GM06990 (cell line): ENCODE measurements around the gene ITIH1.

Experiments
- DNase-seq: peaks from one replicate; pipeline ENCODE4 v3.0.0-alpha.2; 2011; ENCODE audit not compliant: insufficient read length; ENCODE audit errors: extremely low read depth
- H3K27me3 ChIP-seq: replicated peaks from 2 replicates; pipeline ENCODE4 v1.6.0; 2011; ENCODE audit warnings: low read length; ENCODE audit not compliant: control insufficient read depth, insufficient read depth
- H3K36me3 ChIP-seq: 2 replicates; pipeline ENCODE4 v1.5.1; 2011; ENCODE audit warnings: low read length; ENCODE audit not compliant: control insufficient read depth, insufficient read depth
- H3K4me3 ChIP-seq: replicated peaks from 2 replicates; pipeline ENCODE4 v1.5.1; 2011; ENCODE audit warnings: low read depth, mild to moderate bottlenecking, control low read depth, low read length
- TF ChIP-seq, protein P1 (sequence below): IDR thresholded peaks from 2 replicates; pipeline ENCODE4 v1.5.1; 2011; ENCODE audit warnings: low read length, control low read depth, mild to moderate bottlenecking, inconsistent platforms; ENCODE audit not compliant: insufficient read depth, poor library complexity, severe bottlenecking

ITIH1 gene

DNA sequence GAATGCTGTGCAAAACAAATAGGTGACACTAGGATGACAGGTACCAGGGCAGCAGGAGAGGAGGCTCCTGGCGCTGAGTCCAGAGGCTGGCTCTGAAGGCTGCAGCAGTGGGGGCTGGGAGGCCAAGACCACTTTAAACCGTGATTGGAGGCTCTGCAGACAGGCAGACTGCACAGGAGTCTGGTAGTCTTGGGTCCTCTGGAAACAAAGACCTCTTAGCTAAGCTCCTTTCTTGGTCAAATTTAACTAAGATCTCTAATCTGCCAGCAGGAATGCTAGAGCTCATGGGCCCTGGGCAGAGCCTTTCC lies 61.8 kb downstream of the ITIH1 start:
- H3K27me3 ChIP-seq = no peaks in the 10 kb centered on the region
- DNase-seq = no peak
- H3K36me3 ChIP-seq = peaks cover 18% of the 10 kb centered on the region
- H3K4me3 ChIP-seq = no peak overlapping the region
- TF ChIP-seq, protein P1, sequence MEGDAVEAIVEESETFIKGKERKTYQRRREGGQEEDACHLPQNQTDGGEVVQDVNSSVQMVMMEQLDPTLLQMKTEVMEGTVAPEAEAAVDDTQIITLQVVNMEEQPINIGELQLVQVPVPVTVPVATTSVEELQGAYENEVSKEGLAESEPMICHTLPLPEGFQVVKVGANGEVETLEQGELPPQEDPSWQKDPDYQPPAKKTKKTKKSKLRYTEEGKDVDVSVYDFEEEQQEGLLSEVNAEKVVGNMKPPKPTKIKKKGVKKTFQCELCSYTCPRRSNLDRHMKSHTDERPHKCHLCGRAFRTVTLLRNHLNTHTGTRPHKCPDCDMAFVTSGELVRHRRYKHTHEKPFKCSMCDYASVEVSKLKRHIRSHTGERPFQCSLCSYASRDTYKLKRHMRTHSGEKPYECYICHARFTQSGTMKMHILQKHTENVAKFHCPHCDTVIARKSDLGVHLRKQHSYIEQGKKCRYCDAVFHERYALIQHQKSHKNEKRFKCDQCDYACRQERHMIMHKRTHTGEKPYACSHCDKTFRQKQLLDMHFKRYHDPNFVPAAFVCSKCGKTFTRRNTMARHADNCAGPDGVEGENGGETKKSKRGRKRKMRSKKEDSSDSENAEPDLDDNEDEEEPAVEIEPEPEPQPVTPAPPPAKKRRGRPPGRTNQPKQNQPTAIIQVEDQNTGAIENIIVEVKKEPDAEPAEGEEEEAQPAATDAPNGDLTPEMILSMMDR = no peak

DNA sequence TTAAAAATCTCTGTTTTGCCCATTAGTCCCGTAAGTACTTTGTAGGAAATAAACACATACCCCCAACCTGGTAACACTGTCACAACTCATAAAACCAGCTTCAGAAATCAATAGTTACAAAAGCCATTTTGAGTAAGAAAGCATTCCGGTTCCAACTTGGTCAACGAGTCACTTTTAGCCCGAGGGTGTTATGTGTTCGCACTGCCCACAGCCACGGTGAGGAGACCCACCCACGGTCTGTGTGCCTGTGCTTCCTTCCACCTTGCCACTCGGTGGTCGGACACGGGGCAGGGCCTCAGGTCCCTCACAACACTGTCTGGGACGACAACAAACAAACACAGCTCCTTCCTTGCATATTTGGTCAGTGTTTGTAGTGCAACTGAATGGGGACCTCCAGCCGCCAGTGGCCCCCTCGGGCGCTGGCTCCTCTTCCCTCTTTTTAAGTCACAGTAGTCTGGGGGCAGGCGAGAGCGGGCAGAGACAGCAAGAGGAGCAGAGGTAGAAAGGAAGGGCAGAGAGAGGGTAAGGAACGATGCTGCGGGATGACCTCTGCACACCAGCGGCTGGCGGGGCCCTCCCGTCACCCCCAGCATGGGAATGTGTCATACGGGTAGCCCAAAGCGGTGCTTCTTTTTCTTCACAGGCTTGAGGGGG lies 62.6 kb downstream of the ITIH1 start:
- TF ChIP-seq, protein P1 = no peak
- no peak for DNase-seq
- Histone ChIP-seq H3K4me3 (no peak overlapping the region), H3K27me3 (no peaks in the 10 kb centered on the region), H3K36me3 (peaks cover 18% of the 10 kb centered on the region)

DNA sequence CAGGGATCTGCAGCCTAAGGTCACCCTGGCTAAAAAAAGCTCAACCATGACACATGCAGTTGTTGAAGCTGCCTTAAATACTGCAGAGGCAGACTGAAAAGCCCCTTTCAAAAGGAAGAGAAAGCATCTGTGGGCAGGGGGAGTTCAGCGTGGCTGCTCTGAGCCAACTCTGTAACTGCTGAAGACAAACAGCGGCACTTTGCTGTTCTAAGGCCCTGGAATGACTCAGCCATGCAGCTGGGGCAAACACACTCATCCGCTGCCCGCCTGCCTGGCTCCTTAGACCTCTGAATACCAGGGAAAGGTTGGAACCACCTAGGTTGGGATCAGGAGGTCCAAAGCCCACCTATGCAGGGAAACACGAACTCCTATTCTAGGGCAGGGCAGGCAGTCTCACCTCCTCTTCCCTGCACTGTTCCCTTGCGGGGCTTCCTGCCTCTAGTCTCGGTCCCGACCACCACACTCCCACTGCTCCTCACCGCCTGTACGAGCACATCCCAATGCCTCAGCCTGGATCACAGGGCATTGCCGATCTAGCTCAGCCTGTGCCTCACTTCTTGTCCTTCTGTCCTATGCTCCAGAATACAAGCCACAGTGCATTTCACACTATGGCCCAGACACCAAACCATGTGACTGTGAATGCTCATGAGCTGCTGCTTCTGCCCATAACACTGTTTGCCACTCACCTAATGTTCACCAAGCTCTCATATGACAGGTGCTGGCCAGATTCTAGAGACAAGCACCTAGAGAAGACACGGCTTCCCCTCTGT lies 64.0 kb downstream of the ITIH1 start:
- no peak for DNase-seq
- Histone ChIP-seq H3K36me3 (peaks cover 17% of the 10 kb centered on the region), H3K27me3 (no peaks in the 10 kb centered on the region), H3K4me3 (no peak overlapping the region)
- TF ChIP-seq, protein P1 = no peak
